Dedifferentiated amniotic fluid mesenchymal stem cell (primary cell): ENCODE results near the gene JAZF1.
A peak's percentile ranks its signal among the peaks of the same experiment; 100 is the strongest.

Experiments used
- DNase-seq: peaks from one replicate; pipeline ENCODE4 v3.0.0-alpha.2; 2016; ENCODE audit errors: extremely low spot score

JAZF1 gene

GRCh38 chr7:28180364-28181147, at the start of gene JAZF1:
TSS of gene JAZF1 (minus strand) at chr7:28180795.
- peak; percentile 39 for DNase-seq

- DNase-seq = no peak
Observed at GRCh38 chr7:28230261-28230660, 49.7 kb upstream of the JAZF1 start.

DNA sequence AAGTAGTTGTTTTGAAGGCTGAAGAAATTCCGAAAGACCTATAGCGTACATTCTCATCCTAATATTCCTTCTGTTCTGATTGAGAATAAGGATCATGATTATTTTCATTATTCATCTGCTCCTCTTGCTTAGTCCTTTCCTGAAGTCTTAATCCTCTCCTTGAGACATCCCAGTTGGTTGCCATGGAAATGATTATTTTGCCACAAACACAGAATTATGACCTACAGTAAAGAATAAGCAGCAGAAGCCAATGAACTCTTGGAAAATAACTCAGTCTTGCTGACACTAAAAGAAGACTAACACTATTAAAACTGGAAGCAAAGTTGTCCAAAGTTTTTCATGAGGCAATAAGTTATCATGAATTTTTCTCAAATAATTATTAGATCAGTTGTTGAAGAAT, 47.8 kb upstream of the JAZF1 start:
- DNase-seq = peak; percentile 32

- no peak for DNase-seq
Observed at GRCh38 chr7:28226003-28226402, 45.4 kb upstream of the JAZF1 start.

DNA sequence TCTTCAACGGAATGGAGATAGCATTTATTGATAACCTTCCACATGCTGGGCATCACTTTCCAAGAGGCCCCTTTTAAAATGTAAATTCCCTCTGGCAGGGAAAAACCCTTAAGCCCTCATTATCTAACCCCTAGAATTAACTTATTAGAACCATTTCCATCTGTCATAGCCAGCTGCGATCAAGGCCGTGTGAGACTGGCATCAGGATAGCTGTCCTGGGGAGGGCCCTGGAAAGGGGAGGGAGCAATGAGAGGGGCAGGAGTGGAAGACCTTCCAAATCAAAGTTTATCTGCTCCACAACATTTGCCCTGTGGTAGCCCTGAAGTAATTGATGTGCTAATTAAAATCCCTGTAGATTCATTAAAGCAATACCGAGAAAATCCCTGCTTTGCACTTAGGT, 45.0 kb upstream of the JAZF1 start:
- no peak for DNase-seq

DNA sequence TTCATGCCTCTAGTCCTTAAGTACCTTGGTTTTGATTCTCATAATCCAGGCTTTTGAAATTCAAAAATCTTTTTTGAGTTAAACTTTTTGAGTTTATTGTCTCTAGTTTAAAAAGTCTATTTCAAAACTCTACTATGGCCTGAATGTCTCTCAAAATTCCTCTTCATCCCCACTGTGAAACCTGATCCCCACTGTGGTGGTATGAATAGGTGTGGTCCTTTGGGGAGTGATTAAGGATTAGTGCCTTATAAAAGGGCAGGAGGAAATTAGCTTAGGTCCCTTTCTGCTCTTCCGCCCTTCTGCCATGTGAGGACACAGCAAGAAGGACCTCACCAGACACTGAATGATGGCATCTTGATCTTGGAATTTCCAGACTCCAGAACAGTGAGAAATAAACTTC, 44.1 kb upstream of the JAZF1 start:
- no peak for DNase-seq

DNA sequence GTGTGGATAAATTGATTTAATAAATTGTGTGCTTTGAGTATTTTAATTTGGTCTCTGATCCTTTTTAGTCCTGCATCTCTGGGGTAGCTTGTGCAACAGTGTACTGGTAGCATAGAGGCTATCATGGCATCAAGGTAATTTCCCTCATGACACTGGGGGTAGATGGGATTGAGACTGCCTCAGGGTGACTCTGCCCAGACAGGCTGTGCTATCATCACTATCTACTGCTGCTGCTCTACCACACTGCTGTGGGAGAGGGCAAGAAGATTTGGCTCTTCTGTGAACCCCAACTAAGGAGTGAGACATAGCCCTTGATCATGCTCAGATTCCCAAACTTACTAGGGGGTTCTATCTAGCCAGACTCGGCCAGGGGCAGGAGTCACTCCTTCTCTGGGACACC, 43.6 kb upstream of the JAZF1 start:
- DNase-seq = no peak

- no peak for DNase-seq
Observed at GRCh38 chr7:28222636-28223035, 42.0 kb upstream of the JAZF1 start.

DNA sequence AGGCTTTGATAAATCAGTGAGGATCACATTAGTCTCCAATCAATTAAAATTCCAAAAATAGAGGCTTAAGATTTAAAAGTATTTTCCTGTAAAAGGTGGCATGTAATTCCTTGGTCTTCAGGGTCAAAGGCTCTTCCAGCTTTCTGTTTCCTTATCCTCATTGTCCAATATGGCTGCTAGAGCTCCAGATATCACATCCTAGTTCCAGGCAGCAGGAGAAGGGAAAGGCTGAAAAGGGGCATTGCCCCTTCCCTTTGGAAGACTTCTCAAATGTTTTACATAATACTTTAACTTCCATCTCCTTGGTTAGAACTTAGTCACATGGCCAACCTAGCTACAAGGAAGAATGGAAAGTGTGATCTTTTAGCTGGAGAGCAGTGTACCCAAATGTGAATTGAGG, 39.2 kb upstream of the JAZF1 start:
- DNase-seq = no peak

GRCh38 chr7:28217143-28217542, 36.5 kb upstream of the JAZF1 start:
- DNase-seq = no peak

- DNase-seq = no peak
Observed at GRCh38 chr7:28211006-28211405, 30.4 kb upstream of the JAZF1 start.

DNA sequence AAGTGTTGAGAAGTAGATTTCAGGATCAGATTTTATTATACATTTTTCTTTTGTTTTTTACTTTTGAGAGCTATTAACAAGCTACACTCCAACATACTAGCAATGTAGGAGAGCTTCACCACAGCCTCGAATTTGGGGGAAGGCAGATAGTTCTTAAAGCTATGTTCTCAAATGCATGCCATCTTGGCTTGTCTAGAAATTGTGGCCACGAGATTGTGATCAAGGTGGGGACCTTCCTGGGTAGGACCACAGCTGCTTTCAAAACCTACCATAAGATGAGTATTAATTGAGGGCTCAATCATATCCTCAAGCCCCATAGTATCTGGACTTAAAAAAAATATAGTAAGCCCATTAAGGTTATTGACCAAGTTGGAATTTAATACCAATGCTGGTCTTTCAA, 27.9 kb upstream of the JAZF1 start:
- DNase-seq = no peak

- no peak for DNase-seq
Observed at GRCh38 chr7:28207486-28208158, 27.0 kb upstream of the JAZF1 start.

- no peak for DNase-seq
Observed at GRCh38 chr7:28205506-28205905, 24.9 kb upstream of the JAZF1 start.

- peak; percentile 43 for DNase-seq
Observed at GRCh38 chr7:28203508-28204240, 23.1 kb upstream of the JAZF1 start.

- no peak for DNase-seq
Observed at GRCh38 chr7:28202222-28202621, 21.6 kb upstream of the JAZF1 start.

- no peak for DNase-seq
Observed at GRCh38 chr7:28201131-28201530, 20.5 kb upstream of the JAZF1 start.

DNA sequence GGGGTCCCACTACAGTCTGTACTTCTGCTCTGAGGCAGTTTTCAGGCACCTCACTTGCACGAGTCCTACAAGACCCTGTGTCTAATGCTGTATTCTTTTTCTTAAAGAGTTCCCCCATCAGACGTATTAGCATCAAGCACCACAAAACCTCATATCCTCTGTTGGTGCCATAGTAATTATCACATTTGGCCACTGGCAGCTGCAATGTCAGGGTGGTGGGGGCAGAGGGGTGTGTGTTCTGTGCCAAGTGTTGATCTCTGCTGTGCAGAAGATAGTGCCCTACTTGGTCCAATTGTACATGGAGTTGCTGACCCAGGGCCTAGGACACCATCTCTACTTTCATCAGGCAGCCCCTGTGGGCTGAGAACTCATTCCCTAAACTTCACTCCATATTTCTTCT, 20.0 kb upstream of the JAZF1 start:
- DNase-seq = no peak

GRCh38 chr7:28199021-28199510, 18.5 kb upstream of the JAZF1 start:
- no peak for DNase-seq

DNA sequence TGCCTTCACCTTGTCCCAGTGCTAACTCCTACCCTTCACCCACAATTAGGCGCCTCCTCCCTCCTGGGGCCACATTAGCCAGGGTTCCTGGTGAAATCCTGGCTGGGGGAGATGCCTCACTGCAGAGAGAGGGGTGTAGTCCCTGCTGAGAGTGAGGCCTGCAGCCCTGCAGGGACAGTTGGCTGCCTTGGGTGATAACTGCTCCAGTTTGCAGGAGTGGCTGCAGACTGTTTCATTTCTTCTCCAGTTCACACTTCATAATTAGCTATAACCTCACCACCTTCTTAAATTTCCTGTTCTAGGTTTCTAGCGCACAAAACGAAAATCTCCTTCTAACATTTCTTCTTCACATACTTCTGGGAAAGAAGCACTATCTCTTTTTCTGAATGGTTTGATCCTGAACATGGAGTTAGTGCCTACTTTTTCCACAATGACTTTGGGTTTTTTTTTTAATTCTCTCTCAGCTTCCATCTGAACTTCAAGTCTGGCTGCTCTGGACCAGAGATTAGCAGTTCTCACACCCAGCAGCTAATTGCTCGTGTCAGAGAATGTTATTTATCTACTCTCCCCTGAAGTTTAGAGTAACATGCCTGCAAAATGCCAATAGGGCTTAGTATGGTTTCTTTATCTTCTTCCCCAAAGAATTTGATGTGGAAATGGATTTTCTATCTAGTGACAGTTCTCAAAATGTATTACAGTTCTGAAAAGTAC, 15.5 kb upstream of the JAZF1 start:
- no peak for DNase-seq

DNA sequence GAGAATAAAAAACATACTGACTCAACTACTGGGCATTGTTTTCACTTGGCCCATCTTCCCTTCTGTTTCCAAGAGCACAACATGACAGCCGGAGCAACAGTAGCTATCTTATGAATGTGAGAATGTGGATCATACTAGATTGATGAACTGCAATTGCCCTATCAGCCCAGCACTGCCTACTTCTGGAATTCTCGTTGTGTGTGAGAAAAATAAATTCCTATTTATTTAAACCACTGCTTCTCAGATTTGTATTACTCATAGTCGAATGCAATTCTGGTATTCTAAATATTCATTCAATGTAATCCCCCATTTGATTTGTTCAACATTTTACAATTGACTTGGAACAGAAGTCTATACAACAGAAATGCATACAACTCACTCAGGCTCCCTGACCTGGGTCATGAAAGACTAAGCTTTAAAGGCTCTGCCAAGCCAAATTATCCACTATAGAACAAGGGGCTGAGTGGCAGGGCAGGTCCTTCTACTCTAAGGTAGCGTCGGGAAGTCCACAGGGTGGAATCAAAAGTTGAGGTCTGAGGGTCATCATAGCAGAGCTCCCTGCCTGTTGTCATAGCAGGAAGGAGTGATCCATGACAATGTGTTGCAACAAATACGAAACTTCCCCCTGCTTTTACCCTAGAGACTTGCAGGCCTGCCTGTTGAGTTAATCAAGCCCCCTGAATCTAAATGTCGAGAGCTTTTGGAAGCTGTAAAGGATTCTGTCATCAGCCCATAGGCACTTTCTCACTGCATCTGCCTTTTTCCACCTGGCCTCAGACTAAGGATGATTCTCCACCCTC, 12.4 kb upstream of the JAZF1 start:
- DNase-seq = peak; percentile 75
